IMR-90 (cell line): Measurements from ENCODE around the gene FAM83G. TPM values are rescaled to one million over a fixed set of nuclear protein-coding genes. Genes with fewer than 3 reads are reported as not detected.

ENCODE experiments used
- ATAC-seq: fragments of 200-7000 bp; cut with Tn5 transposase; 2 replicates; pipeline ENCODE4 v1.9.1; 2020; ENCODE audit warnings: low read depth, mild to moderate bottlenecking, moderate library complexity
- BruUV-seq: library from RNA; stranded (reverse); fragments of 400-500 nt; replicated peaks from 2 replicates; lab custom pipeline; 2021; lab: Mats Ljungman, UMichigan
- CTCF ChIA-PET: fragments of 300-600 bp; formaldehyde crosslinking; extraction: SDS; loops from one replicate; lab custom pipeline; 2021; ENCODE audit warnings: antibody characterized with exemption; lab: Yijun Ruan, JAX
- POLR2A ChIA-PET: fragments of 300-600 bp; sonication (Branson Sonifier 250); formaldehyde crosslinking; loops from one replicate; lab custom pipeline; 2022; ENCODE audit warnings: antibody characterized with exemption; ENCODE audit not compliant: unreplicated experiment; lab: Charles Lee
- DNase-seq: peaks from one replicate; pipeline ENCODE4 v3.0.0; 2013
- H2AFZ ChIP-seq: replicated peaks from 2 replicates; pipeline ENCODE3; 2013; ENCODE audit warnings: low read length, mild to moderate bottlenecking; ENCODE audit not compliant: poor library complexity
- H2AK5ac ChIP-seq: 2 replicates; pipeline ENCODE4 v1.6.1; 2013; ENCODE audit warnings: low read depth, low read length, inconsistent platforms
- H2AK9ac ChIP-seq: replicated peaks from 2 replicates; pipeline ENCODE3; 2013; ENCODE audit warnings: mild to moderate bottlenecking, low read depth, low read length, moderate library complexity; ENCODE audit not compliant: poor library complexity
- H2BK120ac ChIP-seq: 2 replicates; pipeline ENCODE4 v1.6.1; 2013; ENCODE audit warnings: low read depth, low read length, inconsistent platforms
- H2BK15ac ChIP-seq: 3 replicates; pipeline ENCODE4 v1.6.1; 2013; ENCODE audit warnings: low read depth, low read length, inconsistent platforms
- H2BK20ac ChIP-seq: 2 replicates; pipeline ENCODE4 v1.6.1; 2013; ENCODE audit warnings: low read depth, mild to moderate bottlenecking, inconsistent platforms, low read length, moderate library complexity
- H2BK5ac ChIP-seq: 2 replicates; pipeline ENCODE4 v1.6.1; 2013; ENCODE audit warnings: mild to moderate bottlenecking, low read depth, low read length, inconsistent platforms; ENCODE audit not compliant: poor library complexity, severe bottlenecking
- H3K14ac ChIP-seq: replicated peaks from 2 replicates; pipeline ENCODE4 v1.6.1; 2013; ENCODE audit warnings: low read depth, low read length, inconsistent platforms
- H3K18ac ChIP-seq: 2 replicates; pipeline ENCODE4 v1.6.1; 2013; ENCODE audit warnings: low read depth, low read length, control low read depth
- H3K23ac ChIP-seq: 2 replicates; pipeline ENCODE4 v1.6.1; 2013; ENCODE audit warnings: low read depth, low read length, inconsistent platforms
- H3K27ac ChIP-seq: 2 replicates; pipeline ENCODE4 v1.5.1; 2013; ENCODE audit warnings: mild to moderate bottlenecking, control low read depth, low read length; ENCODE audit not compliant: insufficient read depth
- H3K27me3 ChIP-seq: 2 replicates; pipeline ENCODE4 v1.6.1; 2013; ENCODE audit warnings: low read length; ENCODE audit not compliant: control insufficient read depth, insufficient read depth
- H3K36me3 ChIP-seq: 2 replicates; pipeline ENCODE4 v1.6.1; 2013; ENCODE audit warnings: low read length, mixed read lengths; ENCODE audit not compliant: control insufficient read depth, insufficient read depth
- H3K4ac ChIP-seq: 2 replicates; pipeline ENCODE4 v1.6.1; 2013; ENCODE audit warnings: low read depth, low read length, inconsistent platforms
- H3K4me1 ChIP-seq: 2 replicates; pipeline ENCODE4 v1.6.1; 2013; ENCODE audit warnings: low read length, mixed read lengths; ENCODE audit not compliant: control insufficient read depth, insufficient read depth
- H3K4me2 ChIP-seq: 2 replicates; pipeline ENCODE4 v1.6.1; 2013; ENCODE audit warnings: low read depth, mild to moderate bottlenecking, control low read depth, low read length, moderate library complexity
- H3K4me3 ChIP-seq: 2 replicates; pipeline ENCODE4 v1.5.1; 2013; ENCODE audit warnings: low read depth, mild to moderate bottlenecking, control low read depth, low read length, moderate library complexity; ENCODE audit not compliant: insufficient read depth
- H3K56ac ChIP-seq: 2 replicates; pipeline ENCODE4 v1.6.1; 2013; ENCODE audit warnings: low read length, inconsistent platforms; ENCODE audit not compliant: insufficient read depth; ENCODE audit errors: extremely low read depth
- H3K79me1 ChIP-seq, 2 experiments: 2 replicates each; pipeline ENCODE4 v1.6.1; 2013; ENCODE audit warnings: low read length in 2 of 2, inconsistent platforms in 1 of 2, low read depth in 1 of 2
- H3K9ac ChIP-seq: 2 replicates; pipeline ENCODE4 v1.6.1; 2013; ENCODE audit warnings: low read depth, low read length, control low read depth
- H3K9me1 ChIP-seq: 2 replicates; pipeline ENCODE4 v1.6.1; 2013; ENCODE audit warnings: low read length, inconsistent platforms; ENCODE audit not compliant: insufficient read depth
- H3K9me3 ChIP-seq: 2 replicates; pipeline ENCODE4 v1.6.1; 2013; ENCODE audit warnings: low read length; ENCODE audit not compliant: control insufficient read depth, insufficient read depth
- H4K20me1 ChIP-seq: 2 replicates; pipeline ENCODE4 v1.6.1; 2013; ENCODE audit warnings: low read length, inconsistent platforms; ENCODE audit not compliant: insufficient read depth
- H4K5ac ChIP-seq: 2 replicates; pipeline ENCODE4 v1.6.1; 2013; ENCODE audit warnings: mild to moderate bottlenecking, low read depth, low read length, control low read depth
- H4K8ac ChIP-seq, 2 experiments: 2 replicates each; pipeline ENCODE4 v1.6.1; 2013; ENCODE audit warnings: low read depth in 2 of 2, low read length in 2 of 2, control low read depth in 1 of 2, inconsistent platforms in 1 of 2
- H4K91ac ChIP-seq: 2 replicates; pipeline ENCODE4 v1.6.1; 2013; ENCODE audit warnings: low read depth, low read length, inconsistent platforms; ENCODE audit not compliant: insufficient read depth
- MAZ ChIP-seq: IDR thresholded peaks from 2 replicates; pipeline ENCODE4 v1.6.1; 2012; ENCODE audit warnings: low read depth, mild to moderate bottlenecking, low read length, improper control_type of control experiment, moderate library complexity, borderline replicate concordance
- WGBS, 2 experiments: methylation state at CpG; one replicate each; pipeline versions ENCODE4 v1.1.5 to v1.1.7; 2013; ENCODE audit warnings: missing lambda C conversion rate in 2 of 2; ENCODE audit not compliant: insufficient read length in 1 of 2; ENCODE audit errors: extremely low coverage in 2 of 2; 5-methylcytosine and 5-hydroxymethylcytosine counted together
- dilution Hi-C: fragments of 300-500 bp; cut with HindIII; formaldehyde crosslinking; loops from one replicate; pipeline ENCODE4 v1.14.3; 2018; ENCODE audit warnings: low sequenced_read_pairs; ENCODE audit not compliant: unreplicated experiment
- in situ Hi-C: fragments of 300-500 bp; cut with MboI; formaldehyde crosslinking; loops from 3 replicates; pipeline ENCODE4 v1.14.3; 2019; ENCODE audit warnings: low sequenced_read_pairs, inconsistent platforms, mixed read lengths
- intact Hi-C: fragments of 100-400 bp; cut with micrococcal nuclease; formaldehyde crosslinking; loops from 2 replicates; pipeline ENCODE4 v1.10.0; 2022
- polyA plus RNA-seq, 3 experiments: library from polyadenylated mRNA; depleted of rRNA; stranded (reverse); fragments of >200 nt; gene quantifications; 2 replicates each; pipeline ENCODE4 v1.2.3, GENCODE V29; 2012; ENCODE audit warnings: low replicate concordance in 1 of 3
- total RNA-seq: library from RNA; depleted of rRNA; stranded (reverse); fragments of >200 nt; gene quantifications from 2 replicates; pipeline ENCODE4 v1.2.3, GENCODE V29; 2012

The FAM83G gene
- total and polyA plus RNA-seq, 2 of the 4 experiments (the other 2 are of a cell fraction) = 9.5 to 12.6 TPM

- Histone ChIP-seq H3K56ac (no peak overlapping the region), H4K20me1 (no peaks in the 10 kb centered on the region), H3K4me3 (no peak overlapping the region), H3K9me1 (peaks cover 2% of the 10 kb centered on the region; the same call in 1 of the 2 replicates), H2BK20ac (no peak overlapping the region), H3K23ac (no peak overlapping the region), H4K5ac (no peak overlapping the region), H3K18ac (no peak overlapping the region), H3K4me1 (no peaks in the 10 kb centered on the region), H2AK9ac (no peak overlapping the region), H2BK120ac (no peak overlapping the region), H3K79me1 (no peaks in the 10 kb centered on the region), H2BK5ac (no peak overlapping the region), H4K91ac (no peak overlapping the region), H2AFZ (peak overlapping the region; percentile 39), H3K4ac (no peak overlapping the region), H4K8ac (no peak overlapping the region), H3K14ac (no peak overlapping the region), H3K9ac (no peak overlapping the region), H3K27ac (no peak overlapping the region), H3K4me2 (no peak overlapping the region), H3K36me3 (no peaks in the 10 kb centered on the region), H3K27me3 (no peaks in the 10 kb centered on the region; the same call in 1 of the 2 replicates), H2BK15ac (no peak overlapping the region), H2AK5ac (no peak overlapping the region), H3K9me3 (no peaks in the 10 kb centered on the region)
- CTCF ChIA-PET = no interaction called here
- DNase-seq (no peak), ATAC-seq (no peak; the same call in 1 of the 2 replicates)
- intact Hi-C loops (no loop called here), dilution Hi-C loops (no loop called here), in situ Hi-C loops (no loop called here)
- no peak for TF ChIP-seq MAZ
- BruUV-seq = no TSS peak
- POLR2A ChIA-PET = no interaction called here
- 57% methylated on average over 1 of the region's 12 CpGs; no CpG with 5 or more reads in 1 of the 2 experiments for WGBS, 2 experiments
Measured at GRCh38 chr17:19017401-19017800, 12.8 kb upstream of the FAM83G start.
